HCT116 (cell line): ENCODE measurements around the gene CNTFR.

Experiments used
- EGR1 ChIP-seq: IDR thresholded peaks from 2 replicates; pipeline ENCODE4 v1.6.1; 2012; ENCODE audit warnings: low read depth
- FOSL1 ChIP-seq: IDR thresholded peaks from 2 replicates; pipeline ENCODE4 v1.6.1; 2012; ENCODE audit warnings: low read depth
- POLR2A ChIP-seq: IDR thresholded peaks from 2 replicates; pipeline ENCODE4 v1.7.0; 2011; ENCODE audit warnings: borderline replicate concordance; ENCODE audit not compliant: insufficient read depth, insufficient read length; ENCODE audit errors: extremely low read depth
- SP1 ChIP-seq: IDR thresholded peaks from 2 replicates; pipeline ENCODE4 v1.6.1; 2012; ENCODE audit warnings: low read depth
- TCF7L2 ChIP-seq: IDR thresholded peaks from 2 replicates; pipeline ENCODE4 v1.7.0; 2011; ENCODE audit warnings: borderline replicate concordance, inconsistent platforms; ENCODE audit not compliant: insufficient read depth, insufficient read length; ENCODE audit errors: extremely low read depth
- TF ChIP-seq, protein P1 (sequence below), 3 experiments: fragments of 200-600 bp in 1 of 3; sonication (generic) in 1 of 3; IDR thresholded peaks in 2 of 3; conservative IDR thresholded peaks in 1 of 3; 2 replicates each; pipeline ENCODE4 v1.5.1; 2012 to 2017; ENCODE audit warnings: low read depth in 2 of 3, low read length in 2 of 3, antibody characterized with exemption in 1 of 3, borderline replicate concordance in 1 of 3, control low read depth in 1 of 3, mild to moderate bottlenecking in 1 of 3, mixed read lengths in 1 of 3, mixed run types in 1 of 3, moderate library complexity in 1 of 3; ENCODE audit not compliant: insufficient read depth in 1 of 3

DNA sequence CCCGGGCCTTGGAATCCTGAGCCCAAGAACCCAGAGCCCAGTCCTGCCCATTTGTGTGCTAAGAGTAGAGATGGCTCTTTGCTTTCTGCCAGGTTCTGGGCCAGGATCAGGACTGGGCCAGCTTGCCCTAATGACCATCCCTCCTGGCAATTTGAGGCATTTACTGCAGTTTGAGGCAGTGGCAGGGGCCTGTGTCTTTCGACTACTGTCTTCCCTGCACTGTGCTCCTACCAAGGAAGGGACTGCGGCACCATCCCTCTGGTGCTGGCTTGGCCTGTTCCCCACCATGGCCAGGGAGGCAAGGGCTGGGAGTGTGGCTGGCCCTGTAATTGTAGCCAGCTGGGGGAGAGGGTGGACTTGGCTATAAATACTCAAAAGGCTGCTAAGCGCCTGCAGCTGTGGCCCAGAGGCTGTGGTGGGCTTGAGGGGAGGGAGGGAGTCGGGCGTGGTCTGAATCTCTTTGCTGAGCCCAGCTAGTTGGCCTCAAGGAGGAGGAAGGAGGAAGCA, 71.4 kb downstream of the CNTFR start:
- TF ChIP-seq, protein P1, sequence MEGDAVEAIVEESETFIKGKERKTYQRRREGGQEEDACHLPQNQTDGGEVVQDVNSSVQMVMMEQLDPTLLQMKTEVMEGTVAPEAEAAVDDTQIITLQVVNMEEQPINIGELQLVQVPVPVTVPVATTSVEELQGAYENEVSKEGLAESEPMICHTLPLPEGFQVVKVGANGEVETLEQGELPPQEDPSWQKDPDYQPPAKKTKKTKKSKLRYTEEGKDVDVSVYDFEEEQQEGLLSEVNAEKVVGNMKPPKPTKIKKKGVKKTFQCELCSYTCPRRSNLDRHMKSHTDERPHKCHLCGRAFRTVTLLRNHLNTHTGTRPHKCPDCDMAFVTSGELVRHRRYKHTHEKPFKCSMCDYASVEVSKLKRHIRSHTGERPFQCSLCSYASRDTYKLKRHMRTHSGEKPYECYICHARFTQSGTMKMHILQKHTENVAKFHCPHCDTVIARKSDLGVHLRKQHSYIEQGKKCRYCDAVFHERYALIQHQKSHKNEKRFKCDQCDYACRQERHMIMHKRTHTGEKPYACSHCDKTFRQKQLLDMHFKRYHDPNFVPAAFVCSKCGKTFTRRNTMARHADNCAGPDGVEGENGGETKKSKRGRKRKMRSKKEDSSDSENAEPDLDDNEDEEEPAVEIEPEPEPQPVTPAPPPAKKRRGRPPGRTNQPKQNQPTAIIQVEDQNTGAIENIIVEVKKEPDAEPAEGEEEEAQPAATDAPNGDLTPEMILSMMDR (IDR thresholded peaks at IDR 0.05 in 2 of 3, conservative IDR thresholded peaks at IDR 0.05 in 1 of 3; ENCODE audit: borderline replicate concordance in 1 of 3, insufficient read depth in 1 of 3, low read depth in 2 of 3, low read length in 2 of 3), result no peak
- no peak for TF ChIP-seq FOSL1
- no peak for TF ChIP-seq SP1
- no peak for TF ChIP-seq EGR1
- TF ChIP-seq TCF7L2, result no peak
- TF ChIP-seq POLR2A, result no peak
